ENCODE data around the gene GPR146.
"Not testable (repeated sequence)": the region's sequence is repeated elsewhere in the genome, so short reads cannot be mapped to it uniquely, and the experiment has no call there.

GPR146 gene, protein sequence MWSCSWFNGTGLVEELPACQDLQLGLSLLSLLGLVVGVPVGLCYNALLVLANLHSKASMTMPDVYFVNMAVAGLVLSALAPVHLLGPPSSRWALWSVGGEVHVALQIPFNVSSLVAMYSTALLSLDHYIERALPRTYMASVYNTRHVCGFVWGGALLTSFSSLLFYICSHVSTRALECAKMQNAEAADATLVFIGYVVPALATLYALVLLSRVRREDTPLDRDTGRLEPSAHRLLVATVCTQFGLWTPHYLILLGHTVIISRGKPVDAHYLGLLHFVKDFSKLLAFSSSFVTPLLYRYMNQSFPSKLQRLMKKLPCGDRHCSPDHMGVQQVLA

DNA sequence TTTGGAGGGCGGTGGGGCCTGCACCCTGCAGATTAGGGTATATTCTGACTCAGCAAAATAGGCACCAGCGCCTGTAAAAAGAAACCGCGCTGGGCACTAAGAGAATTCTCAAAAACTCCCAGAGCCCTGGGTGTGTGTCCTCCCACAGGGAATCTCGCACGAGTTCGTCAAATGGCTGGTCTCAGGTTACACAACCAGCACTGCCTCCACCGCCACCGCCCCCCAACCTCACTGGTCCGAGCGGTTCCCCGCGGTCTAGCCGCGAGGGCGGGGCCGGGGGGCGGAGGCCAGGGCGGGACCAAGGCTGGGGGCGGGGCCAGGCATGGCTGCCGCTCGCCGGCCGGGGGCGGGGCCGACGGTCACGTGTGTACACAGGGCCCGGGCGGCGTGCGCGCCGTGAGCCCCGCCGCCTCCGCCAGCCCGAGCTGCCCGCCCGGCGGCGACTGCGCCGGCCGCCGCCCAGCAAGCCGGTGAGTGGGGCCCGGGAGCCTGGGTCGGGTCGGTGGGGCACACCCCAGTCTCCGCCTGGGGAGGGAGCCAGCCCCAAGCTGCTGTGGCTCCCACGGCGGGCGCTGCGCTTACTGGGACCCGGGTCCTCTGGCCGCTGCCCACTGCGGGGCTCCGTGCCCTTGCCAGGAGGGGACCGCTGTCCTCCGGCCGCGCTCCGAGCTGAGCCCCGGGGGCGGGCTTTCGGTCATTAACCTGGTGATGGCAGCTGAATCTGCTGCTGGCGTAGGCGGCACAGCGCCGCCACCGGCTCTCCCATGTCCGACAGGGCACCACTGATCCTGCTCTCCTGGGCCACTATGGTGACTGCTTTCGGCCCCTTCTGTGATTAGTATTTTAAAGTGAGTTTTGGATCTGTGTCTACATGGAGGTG is at the start of gene GPR146:
TSS of gene GPR146 (plus strand) at position 358 of the 880 bp plus-strand sequence. CDS start 12,970 bp downstream, outside the sequence.
- DNase-seq, result peak; percentile 45

DNA sequence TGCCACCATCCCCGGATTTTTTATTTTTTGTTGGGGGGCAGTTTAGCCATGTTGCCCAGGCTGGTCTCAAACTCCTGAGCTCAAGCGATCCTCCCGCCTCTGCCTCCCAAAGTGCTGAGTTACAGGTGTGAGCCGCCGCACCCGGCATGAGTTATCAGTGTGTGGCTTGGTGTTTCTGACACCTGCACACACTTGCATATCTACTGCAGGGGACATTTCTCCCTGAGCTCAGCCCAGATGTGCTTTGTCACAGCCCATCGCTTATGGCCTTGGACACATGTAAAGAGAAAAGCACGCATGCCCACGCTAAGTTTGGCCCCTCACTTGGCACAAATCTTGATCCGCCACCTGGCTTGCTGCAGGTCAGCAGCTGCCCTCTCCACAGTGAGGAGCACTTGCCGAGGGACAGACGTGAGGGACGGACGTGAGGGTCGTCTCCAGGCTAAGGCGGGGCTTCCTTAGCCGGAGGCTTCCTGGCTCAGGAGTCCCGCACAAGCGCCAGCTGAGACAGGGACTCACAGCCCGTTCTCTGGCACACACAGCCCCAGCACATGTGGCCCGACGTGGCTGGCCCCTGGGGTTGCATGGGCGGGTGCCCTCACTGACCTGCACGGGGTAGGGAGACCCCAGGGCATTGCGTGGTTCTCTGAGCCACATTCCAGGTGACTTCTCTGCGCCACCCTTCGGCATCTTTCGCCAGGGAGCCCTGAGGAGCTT is 49.6 kb upstream of the GPR146 start:
- DNase-seq, result no peak

DNA sequence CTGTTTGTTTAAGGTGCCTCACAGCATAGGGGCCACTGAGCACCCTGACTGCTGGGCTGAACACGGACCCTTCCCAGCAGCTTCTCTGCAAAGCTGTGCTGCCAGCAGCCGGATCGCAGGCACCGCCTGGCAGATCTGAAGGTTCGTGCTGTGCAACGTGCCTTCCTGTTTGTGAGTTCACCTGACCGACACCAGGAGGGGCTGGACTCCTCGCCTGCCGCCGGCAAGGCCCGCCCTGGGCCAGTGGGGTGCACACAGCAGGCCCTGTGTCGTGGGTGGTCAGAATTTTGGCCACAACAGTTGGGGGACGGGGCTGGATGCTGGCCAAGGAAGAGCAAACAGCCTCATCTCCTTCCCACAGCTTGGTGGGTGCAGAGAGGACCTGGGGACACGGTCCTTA is 48.8 kb upstream of the GPR146 start:
- no peak for DNase-seq

DNA sequence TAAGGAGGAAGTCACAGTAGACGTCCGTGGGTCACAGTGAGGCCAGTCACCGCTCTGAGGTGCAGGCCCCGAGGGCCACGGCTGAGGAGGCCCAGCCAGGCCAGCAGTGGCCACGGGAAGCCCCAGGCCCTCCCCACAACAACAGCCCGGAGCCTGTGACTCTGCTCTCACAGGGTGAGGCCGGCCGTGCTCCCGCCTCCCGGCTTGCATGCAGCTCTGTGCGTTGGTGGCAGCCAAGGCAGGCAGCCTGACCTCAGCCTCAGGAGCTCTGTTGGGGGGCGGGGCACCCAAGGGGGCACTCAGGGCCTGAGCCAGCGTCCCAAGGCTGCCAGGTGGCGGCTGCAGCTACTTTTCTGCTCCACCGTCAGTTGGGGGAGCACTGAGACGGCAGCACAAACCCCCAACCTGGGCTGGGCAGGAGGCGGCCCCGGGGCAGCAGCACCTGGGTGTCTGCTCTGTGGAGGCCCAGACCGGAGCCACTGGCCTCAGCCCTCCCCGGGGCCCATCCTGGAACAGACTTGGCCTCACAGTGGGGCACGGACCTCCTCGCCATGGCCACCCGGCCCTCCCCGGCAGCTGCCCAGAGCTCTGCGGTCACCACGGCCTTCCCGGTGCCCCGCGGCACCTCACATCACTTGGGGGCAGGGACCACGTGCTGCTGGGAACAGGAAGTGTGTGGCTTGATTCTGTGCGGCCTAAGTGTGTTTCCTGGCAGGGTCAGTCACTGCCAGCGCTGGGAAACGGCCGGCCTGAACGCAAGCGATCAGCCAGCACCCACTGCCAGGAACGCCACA is 48.1 kb upstream of the GPR146 start:
- DNase-seq, result no peak

DNA sequence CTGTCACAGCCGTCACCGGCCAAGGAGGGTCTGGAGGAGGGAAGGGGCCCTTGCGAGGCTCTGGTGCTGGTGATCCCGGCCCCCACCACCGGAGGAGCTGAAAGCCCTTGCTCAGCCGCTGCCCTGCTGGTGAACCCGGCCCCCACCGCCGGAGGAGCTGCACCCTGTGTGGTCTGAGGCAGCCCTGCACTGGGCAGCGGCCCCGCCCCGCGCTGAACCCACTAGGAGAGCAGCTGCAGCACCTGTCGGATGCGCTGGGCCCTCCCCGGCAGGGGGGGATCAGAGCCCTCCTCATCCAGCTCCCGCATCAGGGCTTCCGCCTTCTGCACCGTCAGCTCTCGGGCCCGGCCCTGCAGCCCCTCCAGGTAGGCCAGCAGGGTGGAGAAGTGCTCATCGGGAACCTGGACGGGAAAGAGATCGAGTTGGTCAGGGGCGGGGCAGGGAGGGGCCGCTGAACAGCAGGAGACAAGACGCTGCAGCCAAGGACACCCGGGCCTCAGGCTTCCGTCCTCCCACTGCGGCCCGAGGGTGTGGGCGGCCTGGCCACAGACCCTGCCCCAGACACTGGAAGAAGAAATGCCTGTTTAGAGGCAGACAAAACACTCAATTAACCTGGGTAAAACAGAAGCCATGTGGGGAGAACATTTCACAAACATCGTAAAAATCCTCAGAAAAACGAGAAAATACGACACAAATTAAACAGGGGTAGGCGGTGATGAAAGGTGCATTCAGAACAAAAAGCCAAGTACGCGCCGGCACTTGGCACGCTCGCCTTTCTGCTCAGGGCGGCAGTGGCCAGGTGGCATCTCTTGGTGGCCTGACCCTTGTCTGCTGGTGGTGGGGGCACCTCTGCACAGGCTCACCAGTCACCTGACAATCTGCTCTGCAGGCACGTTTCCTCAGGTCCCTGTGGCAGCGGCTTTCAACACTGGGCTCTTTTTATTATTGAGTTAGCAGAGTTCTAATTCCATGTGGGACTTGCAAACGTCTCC is 46.6 kb upstream of the GPR146 start:
- no peak for DNase-seq

DNA sequence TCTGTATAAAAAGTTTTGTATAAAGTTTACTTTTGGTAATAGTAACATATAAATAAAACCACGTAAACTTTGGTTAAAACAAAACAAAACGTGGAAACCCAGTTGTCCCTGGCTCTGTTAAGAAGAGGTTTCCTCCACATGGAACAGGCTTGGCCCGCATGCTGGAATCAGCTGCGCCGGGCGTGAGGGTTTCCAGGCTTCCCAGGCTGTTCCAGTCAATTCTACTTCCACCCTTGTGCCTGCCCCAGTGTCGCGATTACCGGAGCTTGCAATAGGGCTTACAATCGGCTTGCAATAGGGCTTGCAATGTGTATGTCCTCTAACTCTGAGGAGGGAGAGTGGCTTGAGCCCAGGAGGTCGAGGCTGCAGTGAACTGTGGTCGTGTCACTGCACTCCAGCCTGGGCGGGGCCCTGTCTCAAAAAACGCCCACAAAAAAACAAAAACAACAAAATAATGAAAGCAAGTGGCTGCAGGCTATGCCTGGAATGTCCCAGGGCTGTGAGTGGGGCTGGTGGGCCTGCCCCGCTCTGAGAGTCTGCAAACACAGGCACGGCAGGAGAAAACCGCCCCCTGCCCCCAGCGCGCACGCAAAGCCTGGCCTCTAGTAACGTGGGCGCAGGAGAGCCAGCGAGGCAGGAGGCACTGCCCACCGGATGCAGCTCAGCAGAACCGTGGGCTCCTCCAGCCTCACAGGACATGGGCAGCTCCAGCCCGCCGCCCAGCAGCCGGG is 45.0 kb upstream of the GPR146 start:
- DNase-seq, result no peak

DNA sequence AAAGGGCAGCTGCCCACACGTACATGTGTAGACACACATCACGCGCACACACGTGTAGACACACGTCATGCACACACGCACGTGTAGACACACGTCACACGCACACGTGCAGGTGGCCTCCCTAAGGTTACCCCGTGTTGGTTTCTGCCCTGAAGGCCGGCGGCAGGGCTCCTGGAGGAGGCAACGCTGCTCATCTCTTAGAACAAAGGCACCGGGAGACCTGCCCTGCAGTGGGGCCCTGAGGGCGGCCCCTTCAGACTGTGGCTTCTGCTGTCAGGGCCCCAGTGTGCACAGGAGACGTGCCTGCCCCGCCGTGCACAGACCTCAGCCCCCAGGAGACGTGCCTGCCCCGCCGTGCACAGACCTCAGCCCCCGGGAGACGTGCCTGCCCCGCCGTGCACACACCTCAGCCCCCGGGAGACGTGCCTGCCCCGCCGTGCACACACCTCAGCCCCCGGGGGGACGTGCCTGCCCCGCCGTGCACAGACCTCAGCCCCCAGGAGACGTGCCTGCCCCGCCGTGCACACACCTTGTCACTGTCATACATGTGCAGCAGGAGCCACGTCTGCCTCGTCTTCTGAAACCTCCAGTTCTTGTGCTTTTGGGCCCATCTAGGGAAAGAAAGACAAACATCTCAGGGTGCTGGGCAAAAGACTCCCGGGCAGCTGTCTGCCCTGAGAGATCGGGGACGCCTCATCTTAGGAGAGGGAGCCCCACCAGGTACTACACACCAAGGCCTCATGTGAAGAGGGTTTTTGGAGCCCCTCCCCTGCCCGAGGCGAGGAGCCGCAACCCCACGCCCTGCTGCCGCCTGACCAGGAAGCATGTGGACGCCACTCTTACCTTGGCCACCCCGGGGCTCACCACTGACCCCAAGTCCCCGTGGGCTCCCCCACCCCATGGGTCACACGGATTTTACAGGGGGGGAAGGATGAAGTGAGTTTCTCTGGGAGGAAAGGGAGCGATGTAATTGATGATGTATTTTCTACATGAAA is 44.1 kb upstream of the GPR146 start:
- DNase-seq, result no peak

DNA sequence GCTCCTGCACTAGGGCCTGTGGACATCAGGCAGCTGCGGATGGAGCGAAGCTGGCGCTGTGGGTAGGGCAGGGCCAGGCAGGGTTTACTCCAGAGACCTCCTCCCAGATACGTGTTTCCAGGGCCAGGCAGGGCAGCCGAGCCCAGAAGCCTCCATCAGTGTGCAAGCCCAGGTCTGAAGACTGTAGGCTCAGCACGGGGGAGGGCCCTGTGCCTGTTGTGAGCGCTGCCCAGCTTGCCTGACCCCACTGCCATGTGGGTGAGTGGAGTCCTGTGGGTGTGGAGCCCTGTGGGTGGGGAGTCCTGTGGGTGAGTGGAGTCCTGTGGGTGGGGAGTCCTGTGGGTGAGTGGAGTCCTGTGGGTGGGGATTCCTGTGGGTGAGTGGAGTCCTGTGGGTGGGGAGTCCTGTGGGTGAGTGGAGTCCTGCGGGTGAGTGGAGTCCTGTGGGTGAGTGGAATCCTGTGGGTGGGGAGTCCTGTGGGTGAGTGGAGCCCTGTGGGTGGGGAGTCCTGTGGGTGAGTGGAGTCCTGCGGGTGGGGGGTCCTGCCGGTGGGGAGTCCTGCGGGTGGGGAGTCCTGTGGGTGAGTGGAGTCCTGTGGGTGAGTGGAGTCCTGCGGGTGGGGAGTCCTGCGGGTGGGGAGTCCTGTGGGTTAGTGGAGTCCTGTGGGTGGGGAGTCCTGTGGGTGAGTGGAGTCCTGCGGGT is 43.1 kb upstream of the GPR146 start:
- DNase-seq, result not testable (repeated sequence)

DNA sequence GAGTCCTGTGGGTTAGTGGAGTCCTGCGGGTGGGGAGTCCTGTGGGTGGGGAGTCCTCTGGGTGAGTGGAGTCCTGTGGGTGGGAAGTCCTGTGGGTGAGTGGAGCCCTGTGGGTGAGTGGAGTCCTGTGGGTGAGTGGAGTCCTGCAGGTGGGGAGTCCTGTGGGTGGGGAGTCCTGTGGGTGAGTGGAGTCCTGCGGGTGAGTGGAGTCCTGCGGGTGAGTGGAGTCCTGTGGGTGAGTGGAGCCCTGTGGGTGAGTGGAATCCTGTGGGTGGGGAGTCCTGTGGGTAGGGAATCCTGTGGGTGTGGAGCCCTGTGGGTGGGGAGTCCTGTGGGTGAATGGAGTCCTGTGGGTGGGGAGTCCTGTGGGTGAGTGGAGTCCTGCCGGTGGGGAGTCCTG is 42.3 kb upstream of the GPR146 start:
- not testable (repeated sequence) for DNase-seq

DNA sequence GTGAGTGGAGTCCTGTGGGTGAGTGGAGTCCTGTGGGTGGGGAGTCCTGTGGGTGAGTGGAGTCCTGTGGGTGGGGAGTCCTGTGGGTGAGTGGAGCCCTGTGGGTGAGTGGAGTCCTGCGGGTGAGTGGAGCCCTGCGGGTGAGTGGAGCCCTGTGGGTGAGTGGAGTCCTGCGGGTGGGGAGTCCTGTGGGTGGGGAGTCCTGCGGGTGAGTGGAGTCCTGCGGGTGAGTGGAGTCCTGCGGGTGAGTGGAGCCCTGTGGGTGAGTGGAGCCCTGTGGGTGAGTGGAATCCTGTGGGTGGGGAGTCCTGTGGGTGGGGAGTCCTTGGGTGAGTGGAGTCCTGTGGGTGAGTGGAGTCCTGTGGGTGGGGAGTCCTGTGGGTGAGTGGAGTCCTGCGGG is 41.9 kb upstream of the GPR146 start:
- not testable (repeated sequence) for DNase-seq

DNA sequence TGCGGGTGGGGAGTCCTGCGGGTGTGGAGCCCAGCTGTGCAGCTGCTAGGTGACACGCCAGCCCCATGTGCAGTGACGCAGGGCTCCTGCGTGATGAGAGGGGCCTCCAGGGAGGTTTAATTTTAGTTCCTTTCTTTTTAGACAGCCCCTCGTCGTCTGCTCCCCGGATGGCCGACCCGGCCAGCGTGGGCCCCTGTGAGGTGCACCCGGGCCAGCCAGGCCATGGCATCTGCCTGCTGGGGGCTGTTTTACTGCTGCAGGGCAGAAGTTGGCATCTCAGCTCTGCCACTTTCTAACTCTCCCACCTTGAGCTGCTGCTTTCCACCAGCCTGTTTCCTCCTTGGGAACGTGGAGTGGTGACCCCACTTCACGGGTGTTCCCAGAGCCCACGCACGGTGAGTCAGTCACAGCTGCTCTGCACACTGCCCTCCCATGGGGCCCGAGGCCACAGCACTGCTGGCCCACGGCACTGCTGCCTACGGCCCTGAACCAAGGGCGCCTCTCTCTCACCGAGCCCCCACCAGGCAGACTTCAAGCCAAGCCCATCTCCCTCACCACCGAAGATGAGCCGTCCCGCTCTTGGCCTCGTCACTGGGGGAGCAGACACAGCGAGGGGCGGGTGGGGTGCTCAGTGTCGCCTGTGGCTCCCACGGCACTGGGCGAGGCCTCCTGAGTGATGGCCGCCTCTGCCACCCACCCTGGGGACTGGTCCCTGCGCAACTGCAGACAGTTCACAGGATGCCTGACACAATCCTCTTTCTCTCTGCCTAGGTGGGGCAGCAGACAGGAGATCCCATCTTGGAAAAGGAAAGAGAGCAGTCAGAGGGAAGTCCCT is 40.1 kb upstream of the GPR146 start:
- DNase-seq, result no peak

DNA sequence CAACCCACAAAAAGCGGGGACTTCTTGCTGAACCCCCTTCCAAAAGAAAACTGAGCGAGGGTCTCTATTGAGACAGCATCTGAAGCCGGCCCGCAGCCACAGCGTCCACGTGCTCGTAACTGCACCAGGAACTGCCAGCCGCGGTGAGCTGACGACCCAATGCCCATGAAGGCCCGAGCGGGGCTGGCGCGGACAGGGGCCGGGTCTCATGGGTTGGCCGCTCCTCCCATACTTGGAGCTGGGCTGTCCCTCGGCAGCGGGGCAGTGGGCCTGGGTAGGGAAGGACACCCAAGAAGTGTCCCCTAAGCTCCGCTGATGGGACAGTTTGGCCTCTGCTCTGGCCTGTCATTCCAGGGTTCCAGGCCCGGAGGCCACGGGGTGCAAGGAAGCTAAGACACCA is 39.0 kb upstream of the GPR146 start:
- no peak for DNase-seq

DNA sequence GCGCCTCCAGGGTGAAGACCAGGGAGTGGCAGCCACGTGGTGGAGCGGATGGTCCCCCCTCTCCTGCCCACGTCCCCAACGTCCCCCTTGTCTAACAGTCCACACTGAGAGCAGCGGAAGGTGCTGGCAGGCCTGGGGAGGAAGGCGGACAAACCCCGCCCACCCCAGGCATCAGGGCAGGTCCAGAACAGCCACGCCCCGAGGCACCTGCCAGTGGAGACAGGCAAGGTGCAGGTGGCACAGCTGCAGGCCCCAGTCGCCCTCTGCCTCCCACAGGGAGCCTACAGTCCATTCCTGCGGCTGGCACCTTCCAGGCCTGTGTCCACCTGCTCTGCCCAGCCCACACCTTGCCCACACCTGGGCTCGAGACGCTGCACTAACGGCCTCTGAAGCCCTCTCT is 36.4 kb upstream of the GPR146 start:
- no peak for DNase-seq

DNA sequence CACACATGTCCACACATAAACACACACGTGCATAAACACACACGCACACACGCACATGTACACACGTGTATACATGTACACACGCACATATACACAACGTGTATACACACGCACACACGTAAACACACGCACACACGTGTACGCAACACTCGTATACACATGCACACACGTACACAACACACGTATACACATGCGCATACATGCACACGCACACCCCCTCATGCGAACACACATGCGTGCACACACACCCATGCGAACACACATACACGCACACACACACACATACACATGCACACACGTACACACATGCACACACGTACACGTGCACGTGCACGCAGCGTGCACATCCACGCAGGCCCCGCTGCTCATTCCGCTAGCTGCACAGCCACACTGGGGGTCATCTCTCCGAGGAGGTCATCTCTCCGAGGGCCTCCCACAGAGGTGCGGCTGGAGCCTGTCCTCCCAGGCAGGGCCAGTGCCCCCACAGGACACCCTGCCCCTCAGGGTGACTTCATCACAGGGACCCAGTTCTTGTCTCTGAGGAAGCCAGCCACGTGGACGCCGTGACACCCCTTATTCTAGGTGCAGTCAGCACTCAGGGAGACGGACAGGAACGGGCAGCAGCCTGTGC is 35.5 kb upstream of the GPR146 start:
- DNase-seq, result no peak

DNA sequence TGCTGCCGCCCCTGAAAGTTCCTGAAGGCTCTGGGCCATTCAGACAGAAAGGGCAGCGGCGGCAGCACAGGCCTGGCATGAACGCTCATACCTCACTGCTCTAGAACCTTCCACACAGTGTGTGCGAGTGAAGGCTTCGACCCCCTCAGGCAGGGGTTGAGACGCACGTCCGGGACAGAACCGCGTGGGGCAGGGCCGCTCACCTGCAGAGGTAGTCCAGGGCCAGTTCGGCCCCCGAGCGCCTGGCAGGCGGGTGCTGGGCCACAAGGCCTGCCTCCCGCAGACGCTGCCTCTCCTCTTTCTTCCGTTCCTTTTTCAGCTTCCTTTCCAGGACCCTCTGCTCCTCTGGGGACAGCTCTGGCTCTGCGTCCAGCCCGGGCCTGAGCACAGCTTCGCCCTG is 34.6 kb upstream of the GPR146 start:
- no peak for DNase-seq

DNA sequence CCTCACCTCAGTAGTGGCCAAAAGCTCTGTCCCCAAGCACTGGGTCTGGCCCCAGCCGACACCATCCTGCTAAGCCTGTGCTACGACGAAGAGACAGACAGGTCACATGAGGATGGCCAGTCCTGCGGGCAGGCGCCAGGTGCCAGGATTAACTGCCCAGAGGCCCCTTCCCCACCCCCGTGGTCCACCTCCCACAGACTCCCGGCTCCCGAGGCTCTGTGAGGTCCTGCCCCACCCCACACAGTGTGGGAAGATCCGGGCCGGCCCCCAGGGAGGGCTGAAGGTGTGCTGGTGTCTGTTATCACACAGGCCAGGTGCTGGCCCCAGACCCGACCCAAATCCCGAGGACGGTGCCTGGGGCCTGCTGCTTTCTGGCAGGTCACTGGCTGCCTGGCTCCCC is 34.1 kb upstream of the GPR146 start:
- DNase-seq, result no peak

DNA sequence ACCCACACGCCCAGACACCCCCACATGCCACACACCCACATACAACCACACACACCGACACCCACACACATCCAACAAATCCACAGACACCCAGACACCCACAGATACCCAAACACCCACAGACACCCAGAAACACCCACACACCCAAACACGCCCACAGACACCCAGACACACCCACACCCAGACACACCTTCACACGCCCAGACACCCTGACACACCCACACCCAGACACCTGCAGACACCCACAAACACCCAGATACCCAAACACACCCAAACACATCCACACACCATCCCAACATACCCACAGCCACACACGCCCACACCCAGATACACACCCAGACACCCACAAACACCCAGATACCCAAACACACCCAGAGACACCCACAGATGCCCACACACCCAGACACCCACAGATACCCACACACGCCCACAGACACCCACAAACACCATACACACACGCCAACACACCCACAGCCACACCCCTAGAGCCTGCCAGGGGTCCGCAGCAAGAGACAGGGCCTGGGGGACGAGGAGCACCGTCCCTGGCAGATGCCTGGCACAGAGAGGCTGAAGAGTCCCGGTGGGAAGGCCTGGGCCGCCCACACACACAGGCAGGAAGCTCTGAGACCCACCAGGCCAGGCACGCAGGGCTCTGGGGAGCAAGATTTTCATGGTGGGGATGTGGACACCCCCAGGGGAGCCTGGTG is 32.9 kb upstream of the GPR146 start:
- DNase-seq, result no peak

All from NCI-H2081 treated with DMSO at 0.1 percent for 48 hours (cell line).